Stimulated activated CD4-positive, alpha-beta T cell treated with anti-CD3 and anti-CD28 coated beads, Interleukin-1b, Interleukin-23, amount 100 ng/mL, for 4 hours (primary cell): Measurements from ENCODE around the gene MYO1A.

ENCODE experiments used
- DNase-seq, 2 donors: peaks; one replicate each; pipeline ENCODE4 v3.0.0-alpha.2; 2020; ENCODE audit warnings: low read depth in 2 of 2

Gene MYO1A

GRCh38 chr12:57012600-57013465, 37.1 kb downstream of the MYO1A start:
- DNase-seq: no peak

- DNase-seq: no peak
These were observed 38.2 kb downstream of the MYO1A start for GRCh38 chr12:57011438-57012424.

DNA sequence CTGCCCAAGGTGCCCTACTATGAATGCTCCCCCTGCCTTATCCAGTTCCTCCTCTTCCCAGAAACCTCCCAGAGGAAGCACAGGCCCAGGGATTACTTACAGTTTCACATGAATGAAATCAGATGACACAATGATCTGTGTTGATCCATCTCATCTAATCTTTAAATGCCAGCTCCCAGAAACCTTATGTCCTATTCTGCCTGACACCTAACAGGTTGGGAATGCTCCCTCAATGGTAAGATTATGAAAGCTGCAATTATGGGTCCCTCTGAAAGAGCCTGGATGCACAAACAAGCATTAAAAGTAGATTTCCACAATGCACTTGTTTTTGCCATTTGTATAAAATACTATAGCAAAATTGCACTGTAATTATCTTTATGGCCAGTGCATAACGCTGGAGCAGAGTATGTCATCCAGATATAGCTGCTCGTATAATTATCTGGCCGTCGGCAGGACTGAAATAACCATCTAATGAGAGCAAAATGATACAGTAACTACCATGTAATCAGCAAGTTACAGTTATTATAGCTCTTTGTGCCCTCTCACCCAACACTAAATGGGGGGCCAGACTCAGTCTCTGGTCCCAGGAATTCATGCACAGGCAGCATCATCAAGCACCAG, 39.2 kb downstream of the MYO1A start:
- DNase-seq: no peak

DNA sequence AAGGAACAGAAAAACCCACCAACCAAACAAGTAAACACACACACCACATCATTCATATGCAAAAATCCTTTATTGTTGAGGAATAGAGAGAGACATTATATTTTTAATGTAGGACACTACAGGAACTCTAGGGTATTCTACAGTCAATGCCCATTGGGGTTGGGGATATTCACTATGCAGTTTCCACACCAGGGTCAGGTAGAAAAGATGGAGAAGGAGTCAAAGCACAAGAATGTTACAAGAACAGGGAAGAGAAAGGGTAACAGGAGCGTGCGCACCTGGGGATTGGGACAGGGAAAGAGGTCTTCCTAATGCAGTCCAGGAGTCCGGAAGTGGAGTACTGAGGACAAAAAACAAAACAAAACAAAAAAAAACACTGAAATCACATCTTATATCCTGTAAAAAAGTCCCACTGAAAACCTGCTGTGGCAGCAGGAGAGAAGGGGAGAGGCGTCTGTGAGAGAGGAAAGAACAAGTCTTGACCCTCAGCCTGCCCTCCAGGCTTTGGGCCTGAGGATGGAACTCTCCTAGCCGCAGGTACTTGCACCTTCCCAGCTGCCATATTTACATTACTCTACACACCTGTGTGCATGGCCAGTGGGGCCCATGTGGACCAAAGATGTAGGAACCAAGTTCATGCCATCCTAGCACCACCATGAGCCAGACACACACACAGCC, 39.8 kb downstream of the MYO1A start:
- no peak for DNase-seq

- DNase-seq: no peak
These were observed 41.8 kb downstream of the MYO1A start for GRCh38 chr12:57008178-57008577.

DNA sequence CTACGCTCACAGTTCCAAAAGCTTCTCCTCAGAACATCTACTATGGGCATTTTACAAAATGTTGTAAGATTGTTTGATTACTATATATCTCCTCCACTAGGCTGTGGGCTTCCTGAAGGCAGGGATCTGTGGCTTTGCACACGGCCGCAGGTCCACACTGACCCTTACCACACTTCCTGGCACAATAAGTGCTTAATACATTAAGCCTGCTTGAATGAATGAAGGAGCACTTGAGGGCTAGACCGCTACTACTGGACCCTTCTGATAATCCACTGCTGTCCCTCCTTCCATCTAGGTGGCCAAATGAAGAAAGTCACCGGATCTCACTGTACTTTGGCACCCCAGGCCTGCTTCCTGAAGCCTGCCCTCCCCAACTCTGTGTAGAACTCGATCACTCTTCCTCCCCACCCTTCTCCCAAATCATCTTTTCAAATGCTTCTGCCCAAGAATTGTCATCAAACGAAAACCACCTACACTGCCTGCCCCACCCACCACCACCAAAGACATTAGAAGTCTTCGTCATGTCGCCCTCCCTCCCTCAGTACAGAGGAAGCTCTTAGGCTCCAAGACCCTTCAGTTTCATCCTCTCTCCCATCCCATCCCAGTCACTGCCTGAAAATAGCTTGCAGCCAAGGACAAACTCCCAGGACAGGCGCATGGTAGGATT, 43.0 kb downstream of the MYO1A start:
- peak in 1 of 2 donors; percentile 26 for DNase-seq

DNA sequence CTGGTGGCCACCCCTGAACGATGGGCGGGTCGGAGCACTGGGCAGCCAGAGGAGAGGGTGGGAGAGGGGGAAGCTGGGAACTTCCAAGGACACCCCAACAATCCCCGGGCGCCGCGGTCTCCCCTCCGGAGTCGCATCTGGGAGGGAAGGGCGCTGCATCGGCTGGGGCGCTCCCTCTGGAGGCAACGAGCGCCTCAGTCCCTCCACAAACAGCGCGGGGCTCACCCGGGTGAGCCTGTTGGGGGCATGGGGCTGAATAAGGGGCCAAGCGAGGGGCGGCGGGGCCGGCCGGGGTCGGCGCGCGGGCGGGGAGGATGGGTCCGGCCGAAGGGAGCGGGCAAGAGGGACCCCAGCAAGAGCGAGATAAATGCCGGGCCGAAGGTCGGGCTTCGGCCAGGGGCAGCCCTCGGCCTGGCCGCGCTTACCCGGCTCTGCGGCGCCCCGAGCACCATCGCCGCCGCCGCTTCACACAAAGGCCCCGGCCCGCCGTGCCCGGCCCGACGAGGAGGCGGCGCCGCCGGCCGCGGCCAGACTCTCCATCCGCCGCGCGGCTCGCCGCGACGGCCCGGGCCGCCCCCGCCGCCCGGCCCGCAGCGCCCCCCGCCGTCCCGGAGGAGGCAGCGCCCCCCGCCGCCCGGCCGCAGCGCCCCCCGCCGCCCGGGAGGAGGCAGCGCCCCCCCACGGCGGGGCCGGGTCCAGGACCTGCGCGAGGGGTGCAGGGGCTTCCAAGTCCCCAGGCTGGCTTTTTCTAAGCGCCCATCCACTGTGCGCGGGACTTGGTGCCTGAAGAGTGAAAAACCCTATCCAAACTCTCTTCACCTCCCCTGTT, 43.7 kb downstream of the MYO1A start, which contains the start of gene ZBTB39:
TSS of gene ZBTB39 (minus strand) at position 567 of the 829 bp plus-strand sequence. CDS start 1,629 bp downstream, outside the sequence.
- DNase-seq: peak; percentile 39 to 67

- DNase-seq: no peak
These were observed 45.3 kb downstream of the MYO1A start for GRCh38 chr12:57004651-57005050.

DNA sequence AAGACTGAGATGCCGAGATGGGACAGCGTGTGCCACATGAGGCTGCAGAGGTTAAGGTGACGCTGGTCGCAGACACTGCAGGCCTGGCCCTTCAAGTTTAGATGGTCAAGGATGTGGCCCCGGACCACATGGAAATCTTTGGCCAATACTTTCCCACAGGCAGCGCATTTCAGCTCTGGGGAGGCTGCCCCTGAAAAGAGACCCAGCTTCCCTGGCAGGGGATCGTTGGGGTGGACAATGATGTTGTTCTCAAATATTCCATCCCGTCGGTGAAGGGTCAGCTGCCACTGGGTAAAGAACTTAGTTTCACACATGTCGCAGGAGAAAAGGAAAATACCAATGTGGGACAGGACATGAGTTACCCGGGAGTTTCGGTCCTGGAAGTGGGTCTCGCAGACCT, 46.5 kb downstream of the MYO1A start:
- DNase-seq: no peak

DNA sequence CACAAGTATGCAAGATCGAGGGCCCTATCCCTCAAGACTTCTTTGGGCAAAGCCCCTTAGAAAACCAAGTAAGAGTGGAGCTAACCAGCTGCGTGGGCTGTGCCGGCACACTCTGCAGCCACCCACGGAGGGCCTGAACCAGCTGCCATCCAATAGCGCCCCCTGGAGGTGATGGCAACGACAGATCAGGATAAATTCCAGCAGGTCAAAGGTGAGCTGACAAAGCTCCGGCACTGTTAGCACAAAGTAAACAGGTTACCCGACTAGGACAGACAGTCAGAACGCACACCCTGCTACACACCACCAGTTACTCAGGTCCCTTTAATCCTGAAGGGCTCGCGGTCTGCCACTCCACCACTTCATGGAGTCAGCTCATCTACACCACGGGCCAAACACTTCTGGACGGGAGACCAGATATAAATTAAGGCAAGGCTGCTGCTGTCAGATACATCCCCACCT, 48.5 kb downstream of the MYO1A start:
- peak; percentile 64 to 75 for DNase-seq

DNA sequence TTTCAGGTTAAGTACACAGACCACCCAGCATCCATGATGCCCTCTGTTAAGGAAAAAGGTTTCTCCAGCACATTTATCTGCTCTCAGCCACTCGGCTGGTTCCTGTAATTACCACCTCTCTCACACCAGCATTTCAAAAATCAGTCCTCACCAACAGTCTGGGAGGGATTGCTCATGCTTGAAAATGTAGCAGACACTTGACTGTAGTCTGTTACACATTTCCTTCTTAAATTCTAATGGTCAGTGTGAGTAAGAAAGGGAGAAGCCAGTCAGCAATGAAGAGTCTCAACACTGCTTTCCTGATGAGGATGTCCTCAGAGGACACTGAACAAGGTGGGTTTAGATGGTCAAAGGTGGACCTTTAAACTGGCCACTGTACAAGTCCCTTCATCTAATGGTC, 49.5 kb downstream of the MYO1A start:
- DNase-seq: no peak

DNA sequence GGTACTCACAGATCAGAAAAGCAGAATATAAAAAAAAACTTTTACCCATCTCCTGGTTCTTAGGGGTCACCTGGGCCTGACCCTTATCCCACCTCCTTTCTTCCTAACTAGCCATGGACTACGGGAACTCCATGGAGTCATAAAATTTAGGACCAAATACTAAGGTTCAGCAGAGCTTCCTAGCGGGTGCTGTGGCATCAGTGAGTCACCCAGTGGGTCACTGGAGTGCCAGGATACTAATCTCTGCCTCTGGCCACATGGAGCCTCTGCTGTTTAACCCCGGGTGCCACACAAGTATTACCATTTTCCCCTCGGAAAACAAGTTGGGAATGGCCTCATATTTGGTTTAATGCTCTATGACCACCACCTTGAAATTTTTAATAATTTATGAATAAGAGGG, 50.5 kb downstream of the MYO1A start:
- DNase-seq: no peak

GRCh38 chr12:56998981-56999380, 50.9 kb downstream of the MYO1A start:
- peak in 1 of 2 donors; percentile 41 for DNase-seq

DNA sequence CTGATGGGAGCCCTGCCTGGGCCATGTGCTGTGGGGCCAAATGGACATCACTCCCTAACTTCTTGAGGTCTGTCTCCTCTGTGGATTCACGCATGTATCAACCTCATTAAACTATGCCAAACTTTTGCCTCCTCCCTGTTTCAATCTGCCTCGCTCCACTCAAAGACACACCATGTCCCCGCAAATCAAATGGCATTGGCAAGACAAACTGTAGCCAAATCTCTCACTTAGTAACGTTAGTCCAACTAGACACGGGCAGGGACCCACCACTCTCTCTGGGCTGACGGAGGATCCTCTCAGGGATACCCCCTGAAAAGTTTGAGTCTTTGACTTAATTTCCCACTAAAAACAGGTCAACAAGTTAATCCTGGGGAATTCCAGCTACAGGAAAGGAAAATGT, 51.6 kb downstream of the MYO1A start:
- DNase-seq: no peak

- no peak for DNase-seq
These were observed 53.0 kb downstream of the MYO1A start for GRCh38 chr12:56996793-56997545.

DNA sequence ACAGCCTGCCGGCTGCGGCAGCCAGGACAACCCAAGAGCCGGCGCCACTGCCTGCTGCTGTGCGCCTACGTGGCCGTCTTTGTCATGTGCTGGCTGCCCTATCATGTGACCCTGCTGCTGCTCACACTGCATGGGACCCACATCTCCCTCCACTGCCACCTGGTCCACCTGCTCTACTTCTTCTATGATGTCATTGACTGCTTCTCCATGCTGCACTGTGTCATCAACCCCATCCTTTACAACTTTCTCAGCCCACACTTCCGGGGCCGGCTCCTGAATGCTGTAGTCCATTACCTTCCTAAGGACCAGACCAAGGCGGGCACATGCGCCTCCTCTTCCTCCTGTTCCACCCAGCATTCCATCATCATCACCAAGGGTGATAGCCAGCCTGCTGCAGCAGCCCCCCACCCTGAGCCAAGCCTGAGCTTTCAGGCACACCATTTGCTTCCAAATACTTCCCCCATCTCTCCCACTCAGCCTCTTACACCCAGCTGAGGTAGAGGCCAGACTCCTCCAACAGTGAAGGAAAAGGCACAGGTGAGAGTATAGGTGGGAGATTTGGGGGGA, 53.9 kb downstream of the MYO1A start:
- no peak for DNase-seq

DNA sequence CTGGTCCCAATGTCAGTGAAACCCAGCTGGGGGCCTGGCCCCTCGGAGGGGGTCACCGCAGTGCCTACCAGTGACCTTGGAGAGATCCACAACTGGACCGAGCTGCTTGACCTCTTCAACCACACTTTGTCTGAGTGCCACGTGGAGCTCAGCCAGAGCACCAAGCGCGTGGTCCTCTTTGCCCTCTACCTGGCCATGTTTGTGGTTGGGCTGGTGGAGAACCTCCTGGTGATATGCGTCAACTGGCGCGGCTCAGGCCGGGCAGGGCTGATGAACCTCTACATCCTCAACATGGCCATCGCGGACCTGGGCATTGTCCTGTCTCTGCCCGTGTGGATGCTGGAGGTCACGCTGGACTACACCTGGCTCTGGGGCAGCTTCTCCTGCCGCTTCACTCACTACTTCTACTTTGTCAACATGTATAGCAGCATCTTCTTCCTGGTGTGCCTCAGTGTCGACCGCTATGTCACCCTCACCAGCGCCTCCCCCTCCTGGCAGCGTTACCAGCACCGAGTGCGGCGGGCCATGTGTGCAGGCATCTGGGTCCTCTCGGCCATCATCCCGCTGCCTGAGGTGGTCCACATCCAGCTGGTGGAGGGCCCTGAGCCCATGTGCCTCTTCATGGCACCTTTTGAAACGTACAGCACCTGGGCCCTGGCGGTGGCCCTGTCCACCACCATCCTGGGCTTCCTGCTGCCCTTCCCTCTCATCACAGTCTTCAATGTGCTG, 54.6 kb downstream of the MYO1A start:
- DNase-seq: no peak

- DNase-seq: no peak
These were observed 55.6 kb downstream of the MYO1A start for GRCh38 chr12:56994231-56994746.
